Liver (tissue), 3 donors: ENCODE measurements around the gene TXNRD2.

Experiments
- EGR1 ChIP-seq, 2 donors: IDR thresholded peaks; 2 replicates each; pipeline ENCODE4 v1.6.1; 2016 to 2018; ENCODE audit warnings: antibody characterized with exemption in 2 of 2, low read depth in 2 of 2
- JUND ChIP-seq, 2 donors: IDR thresholded peaks; 2 replicates each; pipeline ENCODE4 v1.6.1; 2016; ENCODE audit warnings: antibody characterized with exemption in 2 of 2
- NR2F2 ChIP-seq: IDR thresholded peaks from 2 replicates; pipeline ENCODE4 v1.6.1; 2016; ENCODE audit warnings: antibody characterized with exemption
- RAD21 ChIP-seq, 2 donors: IDR thresholded peaks; 2 replicates each; pipeline ENCODE4 v1.6.1; 2016; ENCODE audit warnings: antibody characterized with exemption in 2 of 2, mild to moderate bottlenecking in 2 of 2
- SP1 ChIP-seq: IDR thresholded peaks from 2 replicates; pipeline ENCODE4 v1.6.1; 2018; ENCODE audit warnings: antibody characterized with exemption, mild to moderate bottlenecking
- TAF1 ChIP-seq: conservative IDR thresholded peaks from 2 replicates; pipeline ENCODE4 v1.6.1; 2016; ENCODE audit warnings: antibody characterized with exemption, mild to moderate bottlenecking
- TF ChIP-seq, protein P1 (sequence below): fragments of 150-350 bp; IDR thresholded peaks from 2 replicates; pipeline ENCODE4 v1.5.1; 2017; ENCODE audit warnings: improper control_type of control experiment, low read depth, low read length; ENCODE audit not compliant: missing input control
- TF ChIP-seq, protein P2 (sequence below): IDR thresholded peaks from 2 replicates; pipeline ENCODE4 v1.6.1; 2016; ENCODE audit warnings: antibody characterized with exemption
- TF ChIP-seq, protein P3 (sequence below): IDR thresholded peaks from 2 replicates; pipeline ENCODE4 v1.6.1; 2016; ENCODE audit warnings: antibody characterized with exemption, mild to moderate bottlenecking
- donor health status: healthy.
- donor health status: healthy.

DNA sequence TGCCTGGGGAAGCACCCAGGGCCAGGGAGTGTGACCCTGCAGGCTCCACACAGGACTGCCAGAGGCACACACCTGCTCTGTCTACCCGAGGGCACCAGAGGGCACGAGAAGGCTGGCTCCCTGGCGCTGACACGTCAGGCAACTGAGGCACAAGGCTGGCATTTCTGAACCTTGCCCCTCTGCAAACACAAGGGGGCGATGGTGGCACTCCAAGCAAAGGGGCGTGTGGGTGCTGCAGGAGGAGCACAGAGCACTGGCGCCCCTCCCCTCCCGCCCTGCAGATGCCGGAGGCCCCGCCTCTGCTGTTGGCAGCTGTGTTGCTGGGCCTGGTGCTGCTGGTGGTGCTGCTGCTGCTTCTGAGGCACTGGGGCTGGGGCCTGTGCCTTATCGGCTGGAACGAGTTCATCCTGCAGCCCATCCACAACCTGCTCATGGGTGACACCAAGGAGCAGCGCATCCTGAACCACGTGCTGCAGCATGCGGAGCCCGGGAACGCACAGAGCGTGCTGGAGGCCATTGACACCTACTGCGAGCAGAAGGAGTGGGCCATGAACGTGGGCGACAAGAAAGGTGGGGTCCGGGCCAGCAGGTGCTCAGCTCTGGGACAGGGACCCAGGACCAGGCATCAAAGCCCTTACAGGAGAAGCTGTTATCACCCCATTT lies 20.8 kb upstream of the TXNRD2 start:
- TF ChIP-seq, protein P1, sequence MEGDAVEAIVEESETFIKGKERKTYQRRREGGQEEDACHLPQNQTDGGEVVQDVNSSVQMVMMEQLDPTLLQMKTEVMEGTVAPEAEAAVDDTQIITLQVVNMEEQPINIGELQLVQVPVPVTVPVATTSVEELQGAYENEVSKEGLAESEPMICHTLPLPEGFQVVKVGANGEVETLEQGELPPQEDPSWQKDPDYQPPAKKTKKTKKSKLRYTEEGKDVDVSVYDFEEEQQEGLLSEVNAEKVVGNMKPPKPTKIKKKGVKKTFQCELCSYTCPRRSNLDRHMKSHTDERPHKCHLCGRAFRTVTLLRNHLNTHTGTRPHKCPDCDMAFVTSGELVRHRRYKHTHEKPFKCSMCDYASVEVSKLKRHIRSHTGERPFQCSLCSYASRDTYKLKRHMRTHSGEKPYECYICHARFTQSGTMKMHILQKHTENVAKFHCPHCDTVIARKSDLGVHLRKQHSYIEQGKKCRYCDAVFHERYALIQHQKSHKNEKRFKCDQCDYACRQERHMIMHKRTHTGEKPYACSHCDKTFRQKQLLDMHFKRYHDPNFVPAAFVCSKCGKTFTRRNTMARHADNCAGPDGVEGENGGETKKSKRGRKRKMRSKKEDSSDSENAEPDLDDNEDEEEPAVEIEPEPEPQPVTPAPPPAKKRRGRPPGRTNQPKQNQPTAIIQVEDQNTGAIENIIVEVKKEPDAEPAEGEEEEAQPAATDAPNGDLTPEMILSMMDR, result peak; percentile 64
- TF ChIP-seq, protein P2, sequence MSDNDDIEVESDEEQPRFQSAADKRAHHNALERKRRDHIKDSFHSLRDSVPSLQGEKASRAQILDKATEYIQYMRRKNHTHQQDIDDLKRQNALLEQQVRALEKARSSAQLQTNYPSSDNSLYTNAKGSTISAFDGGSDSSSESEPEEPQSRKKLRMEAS, result no peak
- no peak for TF ChIP-seq TAF1
- TF ChIP-seq SP1, result peak; percentile 63
- no peak for TF ChIP-seq EGR1 (IDR thresholded peaks at IDR 0.05; ENCODE audit: low read depth in 2 of 2)
- TF ChIP-seq JUND (IDR thresholded peaks at IDR 0.05), result no peak
- no peak for TF ChIP-seq NR2F2
- TF ChIP-seq RAD21 (IDR thresholded peaks at IDR 0.05), result peak; percentile 70 to 82
- TF ChIP-seq, protein P3, sequence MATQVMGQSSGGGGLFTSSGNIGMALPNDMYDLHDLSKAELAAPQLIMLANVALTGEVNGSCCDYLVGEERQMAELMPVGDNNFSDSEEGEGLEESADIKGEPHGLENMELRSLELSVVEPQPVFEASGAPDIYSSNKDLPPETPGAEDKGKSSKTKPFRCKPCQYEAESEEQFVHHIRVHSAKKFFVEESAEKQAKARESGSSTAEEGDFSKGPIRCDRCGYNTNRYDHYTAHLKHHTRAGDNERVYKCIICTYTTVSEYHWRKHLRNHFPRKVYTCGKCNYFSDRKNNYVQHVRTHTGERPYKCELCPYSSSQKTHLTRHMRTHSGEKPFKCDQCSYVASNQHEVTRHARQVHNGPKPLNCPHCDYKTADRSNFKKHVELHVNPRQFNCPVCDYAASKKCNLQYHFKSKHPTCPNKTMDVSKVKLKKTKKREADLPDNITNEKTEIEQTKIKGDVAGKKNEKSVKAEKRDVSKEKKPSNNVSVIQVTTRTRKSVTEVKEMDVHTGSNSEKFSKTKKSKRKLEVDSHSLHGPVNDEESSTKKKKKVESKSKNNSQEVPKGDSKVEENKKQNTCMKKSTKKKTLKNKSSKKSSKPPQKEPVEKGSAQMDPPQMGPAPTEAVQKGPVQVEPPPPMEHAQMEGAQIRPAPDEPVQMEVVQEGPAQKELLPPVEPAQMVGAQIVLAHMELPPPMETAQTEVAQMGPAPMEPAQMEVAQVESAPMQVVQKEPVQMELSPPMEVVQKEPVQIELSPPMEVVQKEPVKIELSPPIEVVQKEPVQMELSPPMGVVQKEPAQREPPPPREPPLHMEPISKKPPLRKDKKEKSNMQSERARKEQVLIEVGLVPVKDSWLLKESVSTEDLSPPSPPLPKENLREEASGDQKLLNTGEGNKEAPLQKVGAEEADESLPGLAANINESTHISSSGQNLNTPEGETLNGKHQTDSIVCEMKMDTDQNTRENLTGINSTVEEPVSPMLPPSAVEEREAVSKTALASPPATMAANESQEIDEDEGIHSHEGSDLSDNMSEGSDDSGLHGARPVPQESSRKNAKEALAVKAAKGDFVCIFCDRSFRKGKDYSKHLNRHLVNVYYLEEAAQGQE, result no peak
